Activated B cell treated with CpG ODN at 0.5 μM for 24 hours (primary cell): ENCODE results near the gene ZC3H12C. TPM values are rescaled to one million over a fixed set of nuclear protein-coding genes. Genes with fewer than 3 reads are reported as not detected.

ENCODE experiments used
- ATAC-seq: fragments of 200-7000 bp; cut with Tn5 transposase; one replicate; pipeline ENCODE4 v1.10.0; 2021; ENCODE audit warnings: low read depth, mild to moderate bottlenecking, moderate library complexity
- CTCF ChIA-PET: fragments of 350-600 bp; sonication (Branson Sonifier 250); formaldehyde crosslinking; loops from one replicate; lab custom pipeline; 2021; ENCODE audit warnings: antibody characterized with exemption; lab: Charles Lee
- POLR2A ChIA-PET: fragments of 350-600 bp; sonication (Branson Sonifier 250); formaldehyde crosslinking; loops from one replicate; lab custom pipeline; 2021; ENCODE audit warnings: antibody characterized with exemption; lab: Charles Lee
- DNase-seq: peaks from one replicate; pipeline ENCODE4 v3.0.0; 2022
- H3K27ac Mint-ChIP-seq: one replicate; pipeline ENCODE4 v1.8.0; 2020; ENCODE audit warnings: mixed read lengths
- H3K27me3 Mint-ChIP-seq: one replicate; pipeline ENCODE4 v1.8.0; 2021; ENCODE audit warnings: mixed read lengths
- H3K36me3 Mint-ChIP-seq: one replicate; pipeline ENCODE4 v1.8.0; 2021; ENCODE audit warnings: low read depth, mixed read lengths
- H3K4me1 Mint-ChIP-seq: one replicate; pipeline ENCODE4 v1.8.0; 2021; ENCODE audit warnings: mixed read lengths
- H3K4me3 Mint-ChIP-seq: one replicate; pipeline ENCODE4 v1.8.0; 2020; ENCODE audit warnings: mild to moderate bottlenecking, mixed read lengths
- H3K9me3 Mint-ChIP-seq: one replicate; pipeline ENCODE4 v1.8.0; 2020; ENCODE audit warnings: mixed read lengths
- CTCF ChIP-seq: fragments of 200-600 bp; IDR thresholded peaks from one replicate; pipeline ENCODE4 v1.8.0; 2022; ENCODE audit warnings: antibody characterized with exemption, mild to moderate bottlenecking
- intact Hi-C: fragments of 100-400 bp; cut with micrococcal nuclease; formaldehyde crosslinking; loops from one replicate; pipeline ENCODE4 v1.15.1; 2024
- total RNA-seq: library from RNA; stranded (reverse); gene quantifications from 2 replicates; pipeline ENCODE4 v1.2.3, GENCODE V29; 2022

The ZC3H12C gene
- total RNA-seq, 1 donor from 2014 or later = 0.95 TPM

DNA sequence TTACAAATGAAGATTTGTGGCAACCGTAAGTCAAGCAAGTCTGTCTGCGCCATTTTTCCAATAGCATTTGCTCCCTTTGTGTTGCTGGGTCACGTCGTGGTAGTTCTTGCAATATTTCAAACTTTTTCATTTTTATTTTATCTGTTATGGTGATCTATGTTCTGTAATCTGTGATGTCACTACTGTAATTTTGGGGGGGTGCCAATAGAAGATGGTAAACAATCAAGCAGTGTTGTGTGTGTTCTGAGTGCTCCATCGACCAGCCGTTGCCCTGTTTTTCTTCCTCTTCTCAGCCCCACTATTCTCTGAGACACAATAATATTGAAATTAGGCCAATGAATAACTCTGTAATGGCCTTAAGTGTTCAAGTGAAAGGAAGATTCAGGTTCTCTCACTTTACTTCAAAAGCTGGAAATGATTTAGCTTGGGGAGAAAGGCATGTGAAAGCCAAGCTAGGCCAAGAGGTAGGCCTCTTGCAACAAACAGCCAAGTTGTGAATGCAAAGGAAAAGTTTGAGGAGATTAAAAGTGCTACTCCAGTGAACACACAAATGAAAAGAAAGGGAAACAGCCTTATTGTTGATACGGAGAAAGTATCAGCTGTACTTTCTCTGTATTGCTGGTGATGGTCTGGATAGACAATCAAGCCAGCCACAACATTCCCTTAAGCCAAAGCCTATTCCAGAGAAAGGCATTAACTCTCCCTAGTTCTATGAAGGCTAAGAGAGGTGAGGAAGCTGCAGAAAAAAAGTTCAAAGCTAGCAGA, 7.5 kb downstream of the ZC3H12C start:
- TF ChIP-seq CTCF = no peak
- intact Hi-C loops = no loop called here
- Mint-ChIP-seq H3K9me3 (no peaks in the 10 kb centered on the region), H3K27me3 (peaks cover 14% of the 10 kb centered on the region), H3K36me3 (no peaks in the 10 kb centered on the region), H3K4me1 (no peaks in the 10 kb centered on the region), H3K4me3 (no peak overlapping the region), H3K27ac (no peak overlapping the region)
- ChIA-PET POLR2A (no interaction called here), CTCF (no interaction called here)
- DNase-seq (no peak), ATAC-seq (no peak)

GRCh38 chr11:110106713-110107274, 13.6 kb downstream of the ZC3H12C start:
- no peak for TF ChIP-seq CTCF
- CTCF ChIA-PET = no interaction called here
- Mint-ChIP-seq H3K4me1 (no peaks in the 10 kb centered on the region), H3K27ac (no peak overlapping the region), H3K27me3 (no peaks in the 10 kb centered on the region), H3K36me3 (no peaks in the 10 kb centered on the region), H3K4me3 (no peak overlapping the region), H3K9me3 (peaks cover 5% of the 10 kb centered on the region)
- ATAC-seq (no peak), DNase-seq (no peak)
- intact Hi-C loops = no loop called here
- POLR2A ChIA-PET = no interaction called here

GRCh38 chr11:110110854-110111253, 17.7 kb downstream of the ZC3H12C start:
- H3K4me3 Mint-ChIP-seq = no peak overlapping the region
- no peaks in the 10 kb centered on the region for H3K36me3 Mint-ChIP-seq
- H3K9me3 Mint-ChIP-seq = peaks cover 5% of the 10 kb centered on the region
- no peaks in the 10 kb centered on the region for H3K4me1 Mint-ChIP-seq
- intact Hi-C loops = no loop called here
- peaks cover 2% of the 10 kb centered on the region for H3K27me3 Mint-ChIP-seq
- ATAC-seq (no peak), DNase-seq (no peak)
- no peak overlapping the region for H3K27ac Mint-ChIP-seq
- no peak for TF ChIP-seq CTCF
- POLR2A ChIA-PET = no interaction called here
- CTCF ChIA-PET = no interaction called here

- no peak overlapping the region for H3K27ac Mint-ChIP-seq
- intact Hi-C loops = no loop called here
Measured at GRCh38 chr11:110112457-110112856, 19.3 kb downstream of the ZC3H12C start.

More at GRCh38 chr11:110112457-110112856, 19.3 kb downstream of the ZC3H12C start:
- Mint-ChIP-seq H3K4me1 (no peaks in the 10 kb centered on the region), H3K27me3 (peaks cover 2% of the 10 kb centered on the region), H3K9me3 (no peaks in the 10 kb centered on the region), H3K36me3 (no peaks in the 10 kb centered on the region), H3K4me3 (no peak overlapping the region)
- ATAC-seq (no peak), DNase-seq (no peak)
- TF ChIP-seq CTCF = no peak
- POLR2A ChIA-PET = no interaction called here
- CTCF ChIA-PET = no interaction called here
